AG09309 (cell line): ENCODE measurements around the gene ATP2C2.

Source experiments
- DNase-seq: peaks from one replicate; pipeline ENCODE4 v3.0.0-alpha.2; 2010; ENCODE audit warnings: low read depth
- H3K4me3 ChIP-seq: 2 replicates; pipeline ENCODE4 v1.5.1; 2011; ENCODE audit warnings: mild to moderate bottlenecking, low read depth, low read length, moderate library complexity; ENCODE audit not compliant: control insufficient read depth
- TF ChIP-seq, protein P1 (sequence below): IDR thresholded peaks from 2 replicates; pipeline ENCODE4 v1.5.1; 2011; ENCODE audit warnings: mild to moderate bottlenecking, low read depth, low read length, inconsistent platforms; ENCODE audit not compliant: insufficient read depth, control insufficient read depth; ENCODE audit errors: missing control alignments

Gene ATP2C2

DNA sequence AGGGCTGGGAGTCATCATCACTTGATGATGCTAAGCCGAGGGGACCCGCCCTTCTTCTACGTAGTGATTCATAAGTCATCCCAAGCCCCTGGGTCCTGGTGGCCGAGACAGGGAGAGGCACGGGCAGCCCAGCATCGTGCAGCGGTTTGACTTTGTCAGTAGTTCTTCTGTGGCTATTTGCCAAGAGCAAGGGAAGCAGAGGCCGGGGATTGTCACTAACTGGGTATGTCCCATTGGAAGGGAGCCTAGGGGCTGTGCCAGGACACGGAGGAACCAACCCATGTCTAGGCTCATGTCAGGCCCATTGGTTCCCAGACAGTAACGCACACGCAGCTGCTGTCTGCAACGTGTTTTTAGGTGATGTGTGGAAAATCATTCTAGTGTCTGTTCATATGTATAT, 58.5 kb downstream of the ATP2C2 start:
- DNase-seq, result no peak
- TF ChIP-seq, protein P1, sequence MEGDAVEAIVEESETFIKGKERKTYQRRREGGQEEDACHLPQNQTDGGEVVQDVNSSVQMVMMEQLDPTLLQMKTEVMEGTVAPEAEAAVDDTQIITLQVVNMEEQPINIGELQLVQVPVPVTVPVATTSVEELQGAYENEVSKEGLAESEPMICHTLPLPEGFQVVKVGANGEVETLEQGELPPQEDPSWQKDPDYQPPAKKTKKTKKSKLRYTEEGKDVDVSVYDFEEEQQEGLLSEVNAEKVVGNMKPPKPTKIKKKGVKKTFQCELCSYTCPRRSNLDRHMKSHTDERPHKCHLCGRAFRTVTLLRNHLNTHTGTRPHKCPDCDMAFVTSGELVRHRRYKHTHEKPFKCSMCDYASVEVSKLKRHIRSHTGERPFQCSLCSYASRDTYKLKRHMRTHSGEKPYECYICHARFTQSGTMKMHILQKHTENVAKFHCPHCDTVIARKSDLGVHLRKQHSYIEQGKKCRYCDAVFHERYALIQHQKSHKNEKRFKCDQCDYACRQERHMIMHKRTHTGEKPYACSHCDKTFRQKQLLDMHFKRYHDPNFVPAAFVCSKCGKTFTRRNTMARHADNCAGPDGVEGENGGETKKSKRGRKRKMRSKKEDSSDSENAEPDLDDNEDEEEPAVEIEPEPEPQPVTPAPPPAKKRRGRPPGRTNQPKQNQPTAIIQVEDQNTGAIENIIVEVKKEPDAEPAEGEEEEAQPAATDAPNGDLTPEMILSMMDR, result no peak
- H3K4me3 ChIP-seq, result no peak overlapping the region

DNA sequence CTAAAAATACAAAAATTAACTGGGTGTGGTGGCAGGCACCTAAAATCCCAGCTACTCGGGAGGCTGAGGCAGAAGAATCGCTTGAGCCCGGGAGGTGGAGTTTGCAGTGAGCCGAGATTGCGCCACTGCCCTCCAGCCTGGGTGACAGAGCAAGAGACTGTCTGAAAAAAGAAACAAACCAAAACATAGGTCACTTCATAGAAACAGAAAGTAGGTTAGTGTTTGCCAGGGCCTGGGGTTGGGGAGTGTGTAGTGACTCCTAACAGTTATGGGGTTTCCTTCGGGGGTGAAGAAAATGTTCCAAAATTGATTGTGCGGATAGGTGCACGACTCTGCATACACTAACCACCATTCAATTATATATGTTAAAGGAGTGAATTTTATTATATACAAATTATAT, 59.2 kb downstream of the ATP2C2 start:
- TF ChIP-seq, protein P1, result no peak
- no peak overlapping the region for H3K4me3 ChIP-seq

DNA sequence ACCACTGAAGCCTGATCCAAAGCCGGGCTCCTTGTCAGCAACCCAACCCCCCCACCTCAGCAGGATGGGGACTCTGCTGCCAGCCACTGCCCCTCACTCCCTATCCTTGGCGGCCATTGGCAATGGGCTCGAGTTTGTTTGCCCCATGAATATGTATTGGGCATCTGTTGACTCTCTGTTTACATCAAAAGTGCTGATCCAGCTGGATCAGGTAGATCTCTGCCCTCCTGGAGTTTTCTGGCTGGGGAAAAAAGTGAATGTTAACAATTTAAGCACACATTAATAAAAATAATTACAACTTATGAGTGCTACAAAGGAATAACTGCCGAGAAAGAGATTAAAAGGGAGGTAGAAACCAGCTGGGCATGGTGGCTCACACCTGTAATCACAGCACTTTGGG, 62.5 kb downstream of the ATP2C2 start:
- TF ChIP-seq, protein P1, result no peak
- no peak for DNase-seq
- H3K4me3 ChIP-seq, result no peak overlapping the region

More for the DNA sequence above, 59.2 kb downstream of the ATP2C2 start:
- DNase-seq, result no peak

DNA sequence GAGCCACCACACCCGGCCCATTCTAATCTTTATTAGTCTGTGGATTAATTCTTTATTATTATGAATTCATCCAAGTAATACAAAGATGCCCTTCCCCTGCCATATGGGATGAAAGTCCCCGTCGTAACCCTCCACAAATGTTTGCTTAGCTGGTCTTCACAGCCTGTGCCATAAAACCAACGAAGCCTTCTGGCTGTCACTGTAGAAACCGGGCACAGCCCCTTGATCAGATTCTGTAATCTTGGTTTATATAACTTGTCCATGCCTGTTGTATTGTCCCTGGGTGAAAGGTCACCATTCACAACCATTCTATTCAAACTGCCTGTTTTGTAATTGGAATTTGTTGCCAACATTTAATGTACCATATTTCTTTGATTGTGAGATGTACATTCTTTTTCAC, 66.5 kb downstream of the ATP2C2 start:
- TF ChIP-seq, protein P1, result no peak
- no peak overlapping the region for H3K4me3 ChIP-seq
- DNase-seq, result no peak

DNA sequence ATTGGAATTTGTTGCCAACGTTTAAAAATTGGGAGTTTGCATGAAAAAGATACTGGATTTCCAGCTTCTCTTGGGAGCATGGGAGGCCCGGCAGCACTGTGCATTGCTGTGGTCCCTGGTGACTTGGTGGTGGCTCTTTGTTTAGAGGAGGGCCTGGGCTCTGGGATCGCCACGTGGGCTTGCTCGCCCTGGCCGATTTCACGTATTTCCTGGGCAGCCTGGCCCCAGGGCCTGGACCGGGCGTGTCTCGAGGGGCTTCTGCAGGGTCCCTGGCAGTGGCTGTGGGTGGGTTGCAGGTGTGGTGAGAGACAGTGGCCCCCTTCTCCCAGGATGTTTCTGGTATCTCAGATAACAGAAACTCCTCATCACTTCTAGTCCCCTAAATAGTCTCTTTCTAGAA, 67.9 kb downstream of the ATP2C2 start:
- no peak for DNase-seq
- TF ChIP-seq, protein P1, result no peak
- H3K4me3 ChIP-seq, result no peak overlapping the region

DNA sequence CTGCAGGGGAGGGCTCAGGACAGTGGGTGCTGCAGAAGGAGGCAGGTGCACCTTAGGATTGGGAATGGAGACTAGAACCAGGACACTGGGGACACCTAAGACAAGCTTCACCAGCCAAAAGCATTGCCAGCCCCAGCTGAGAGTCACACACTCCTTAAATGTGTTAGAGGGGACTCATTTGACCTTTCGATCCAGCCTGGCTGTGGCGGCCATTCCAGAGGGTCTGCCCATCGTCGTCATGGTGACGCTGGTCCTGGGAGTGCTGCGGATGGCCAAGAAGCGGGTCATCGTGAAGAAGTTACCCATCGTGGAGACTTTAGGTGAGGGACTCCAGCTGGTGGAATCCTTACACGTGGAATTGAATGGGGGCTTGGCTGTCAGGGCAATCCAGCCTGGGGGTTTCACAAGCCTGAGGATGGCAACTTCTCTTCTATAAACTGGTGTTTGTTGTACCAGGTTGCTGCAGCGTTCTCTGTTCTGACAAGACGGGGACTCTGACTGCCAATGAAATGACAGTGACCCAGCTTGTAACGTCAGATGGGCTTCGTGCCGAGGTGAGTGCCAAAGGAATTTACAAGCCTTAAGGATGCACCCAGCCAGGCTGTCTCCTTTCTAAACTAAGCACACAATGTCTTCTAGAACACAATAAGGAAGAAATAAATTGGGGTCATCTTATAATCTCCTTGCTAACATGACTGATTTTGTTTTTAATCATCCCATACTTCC, 70.8 kb downstream of the ATP2C2 start:
- no peak overlapping the region for H3K4me3 ChIP-seq
- TF ChIP-seq, protein P1, result no peak
- no peak for DNase-seq
